ENCODE results near the gene GPM6B.

GPM6B gene

GRCh38 chrX:13776387-13776786 lies 40.5 kb downstream of the GPM6B start:
- POLR2A ChIA-PET, result no interaction called here

GRCh38 chrX:13775837-13776236 lies 41.1 kb downstream of the GPM6B start:
- DNase-seq (ENCODE audit: extremely low spot score), result no peak
- CTCF ChIA-PET, result interaction anchor here (0.7 to 1.2 kb wide), 2 partner anchors 9 to 13 kb away, joined by 3 to 4 read pairs; no protein-coding TSS in a partner anchor
- POLR2A ChIA-PET, result no interaction called here
- TF ChIP-seq CTCF (IDR thresholded peaks at IDR 0.05; ENCODE audit: control extremely low read depth, extremely low read depth, low read depth, missing control alignments), result no peak

More at GRCh38 chrX:13776387-13776786, 40.5 kb downstream of the GPM6B start:
- CTCF ChIA-PET, result no interaction called here
- no peak for DNase-seq (ENCODE audit: extremely low spot score)
- TF ChIP-seq CTCF (IDR thresholded peaks at IDR 0.05; ENCODE audit: control extremely low read depth, extremely low read depth, low read depth, missing control alignments), result no peak

GRCh38 chrX:13774696-13775095 lies 42.2 kb downstream of the GPM6B start:
- no peak for TF ChIP-seq CTCF (IDR thresholded peaks at IDR 0.05; ENCODE audit: control extremely low read depth, extremely low read depth, low read depth, missing control alignments)
- DNase-seq (ENCODE audit: extremely low spot score), result no peak
- POLR2A ChIA-PET, result no interaction called here
- CTCF ChIA-PET, result interaction anchor here (1.1 to 1.2 kb wide), 2 partner anchors 12 to 128 kb away, joined by 3 to 4 read pairs; no protein-coding TSS in a partner anchor

- CTCF ChIA-PET, result no interaction called here
- no peak for TF ChIP-seq CTCF (IDR thresholded peaks at IDR 0.05; ENCODE audit: control extremely low read depth, extremely low read depth, low read depth, missing control alignments)
- POLR2A ChIA-PET, result no interaction called here
- DNase-seq (ENCODE audit: extremely low spot score), result no peak
Observed at GRCh38 chrX:13770013-13770535, 46.8 kb downstream of the GPM6B start.

GRCh38 chrX:13768939-13769338 lies 48.0 kb downstream of the GPM6B start:
- ChIA-PET POLR2A (no interaction called here), CTCF (no interaction called here)
- no peak for TF ChIP-seq CTCF (IDR thresholded peaks at IDR 0.05; ENCODE audit: control extremely low read depth, extremely low read depth, low read depth, missing control alignments)

GRCh38 chrX:13764765-13765164 lies 52.1 kb downstream of the GPM6B start:
- TF ChIP-seq CTCF (IDR thresholded peaks at IDR 0.05; ENCODE audit: control extremely low read depth, extremely low read depth, low read depth, missing control alignments), result no peak
- ChIA-PET CTCF (no interaction called here), POLR2A (no interaction called here)
- no peak for DNase-seq (ENCODE audit: extremely low spot score)

More at GRCh38 chrX:13768939-13769338, 48.0 kb downstream of the GPM6B start:
- DNase-seq (ENCODE audit: extremely low spot score), result no peak
